Measurements from ENCODE around the gene KIFC3. TPM values are rescaled to one million over a fixed set of nuclear protein-coding genes. Genes with fewer than 3 reads are reported as not detected.
"Not testable (repeated sequence)": the region's sequence is repeated elsewhere in the genome, so short reads cannot be mapped to it uniquely, and the experiment has no call there.

The KIFC3 gene
- total RNA-seq, 2 donors from 2014 or later: 40.6 to 59.5 TPM

GRCh38 chr16:57734308-57734924, 67.9 kb downstream of the KIFC3 start:
- no peaks in the 10 kb centered on the region for H3K36me3 ChIP-seq
- peak overlapping the region; percentile 85 to 88 for H3K27ac ChIP-seq
- no peak for TF ChIP-seq CTCF (IDR thresholded peaks at IDR 0.05)
- no peaks in the 10 kb centered on the region for H3K9me3 ChIP-seq
- DNase-seq (ENCODE audit: low spot score): no peak
- H3K27me3 ChIP-seq: no peaks in the 10 kb centered on the region
- H3K4me1 ChIP-seq: peaks cover 0 to 21% of the 10 kb centered on the region in 2 donors
- peak overlapping the region; percentile 67 to 80 for H3K4me3 ChIP-seq

- no peaks in the 10 kb centered on the region for H3K36me3 ChIP-seq
- H3K27ac ChIP-seq: no peak overlapping the region
- no peak for TF ChIP-seq CTCF (IDR thresholded peaks at IDR 0.05)
- no peaks in the 10 kb centered on the region for H3K9me3 ChIP-seq
- peaks cover 0 to 21% of the 10 kb centered on the region in 2 donors for H3K4me1 ChIP-seq
- no peak overlapping the region for H3K4me3 ChIP-seq
- no peak for DNase-seq (ENCODE audit: low spot score)
- H3K27me3 ChIP-seq: no peaks in the 10 kb centered on the region
Measured at GRCh38 chr16:57732714-57733113, 69.6 kb downstream of the KIFC3 start.

- peak overlapping the region in 1 of 2 donors; percentile 49 for H3K27ac ChIP-seq
- no peaks in the 10 kb centered on the region for H3K27me3 ChIP-seq
- no peak for DNase-seq (ENCODE audit: low spot score)
- H3K4me3 ChIP-seq: no peak overlapping the region
- no peaks in the 10 kb centered on the region for H3K36me3 ChIP-seq
- H3K4me1 ChIP-seq: peaks cover 0 to 19% of the 10 kb centered on the region in 2 donors
- no peaks in the 10 kb centered on the region for H3K9me3 ChIP-seq
- no peak for TF ChIP-seq CTCF (IDR thresholded peaks at IDR 0.05)
Measured at GRCh38 chr16:57732037-57732436, 70.3 kb downstream of the KIFC3 start.

GRCh38 chr16:57730771-57731730, 71.2 kb downstream of the KIFC3 start:
- H3K4me3 ChIP-seq: no peak overlapping the region
- no peaks in the 10 kb centered on the region for H3K27me3 ChIP-seq
- no peak for TF ChIP-seq CTCF (IDR thresholded peaks at IDR 0.05)
- no peak for DNase-seq (ENCODE audit: low spot score)
- no peaks in the 10 kb centered on the region for H3K9me3 ChIP-seq
- H3K36me3 ChIP-seq: no peaks in the 10 kb centered on the region
- H3K4me1 ChIP-seq: peaks cover 0 to 9% of the 10 kb centered on the region in 2 donors
- H3K27ac ChIP-seq: no peak overlapping the region

- H3K9me3 ChIP-seq; H3K27ac ChIP-seq; DNase-seq (ENCODE audit: low spot score); H3K4me3 ChIP-seq; H3K4me1 ChIP-seq; H3K27me3 ChIP-seq; H3K36me3 ChIP-seq: not testable (repeated sequence)
Measured at GRCh38 chr16:57729852-57730251, 72.4 kb downstream of the KIFC3 start.

GRCh38 chr16:57729182-57729484, 73.2 kb downstream of the KIFC3 start:
- H3K4me1 ChIP-seq: peaks cover 0 to 1% of the 10 kb centered on the region in 2 donors
- H3K27me3 ChIP-seq: no peaks in the 10 kb centered on the region
- H3K27ac ChIP-seq: no peak overlapping the region
- TF ChIP-seq CTCF (IDR thresholded peaks at IDR 0.05): no peak
- H3K9me3 ChIP-seq: no peaks in the 10 kb centered on the region
- no peak for DNase-seq (ENCODE audit: low spot score)
- no peaks in the 10 kb centered on the region for H3K36me3 ChIP-seq
- no peak overlapping the region for H3K4me3 ChIP-seq
